Left cardiac atrium (tissue), 4 donors: ENCODE data around the gene BIRC3. TPM values are rescaled to one million over a fixed set of nuclear protein-coding genes. Genes with fewer than 3 reads are reported as not detected.
"Not testable (repeated sequence)": the region's sequence is repeated elsewhere in the genome, so short reads cannot be mapped to it uniquely, and the experiment has no call there.

Experiments
- ATAC-seq, 2 donors: fragments of 200-7000 bp; cut with Tn5 transposase; one replicate each; pipeline ENCODE4 v1.9.1; 2020; ENCODE audit warnings: mild to moderate bottlenecking in 2 of 2, moderate library complexity in 2 of 2
- DNase-seq: peaks from one replicate; pipeline ENCODE4 v3.0.0-alpha.2; 2020
- intact Hi-C, 2 donors: fragments of 100-400 bp; cut with DNase I; formaldehyde crosslinking; loops; one replicate each; pipeline versions ENCODE4 v1.14.1 to v1.15.1; 2022 to 2023
- total RNA-seq, 2 donors: library from RNA; stranded (reverse); fragmentation: NEBNext Ultra II Directional; extraction: Animal tissue kit (Norgen Biotek cat#: 25700); gene quantifications; one replicate each; pipeline ENCODE4 v1.2.1, GENCODE V29; 2021
- donor health status: DM: no; HTN: yes; CAD: no.
- donor health status: DM: no; HTN: yes; CAD: no; lungs with severe emphysema.
- donor health status: DM: yes; HTN: yes; CAD: no.
- donor health status: Dilated cardiomyopathy.

BIRC3 gene
- total RNA-seq, 2 donors from 2014 or later, result 7.0 to 8.4 TPM

GRCh38 chr11:102291831-102292230 lies 25.5 kb upstream of the BIRC3 start:
- intact Hi-C loops, result no loop called here
- DNase-seq, result no peak
- ATAC-seq, result no peak

- intact Hi-C loops, result no loop called here
- ATAC-seq, result no peak
- DNase-seq, result no peak
Measured at GRCh38 chr11:102292933-102293332, 24.4 kb upstream of the BIRC3 start.

- intact Hi-C loops, result no loop called here
Measured at GRCh38 chr11:102293873-102294601, 23.2 kb upstream of the BIRC3 start.

GRCh38 chr11:102295045-102295444 lies 22.2 kb upstream of the BIRC3 start:
- intact Hi-C loops, result no loop called here
- ATAC-seq, result no peak
- DNase-seq, result no peak

More at GRCh38 chr11:102293873-102294601, 23.2 kb upstream of the BIRC3 start:
- ATAC-seq (peak; percentile 57 to 68), DNase-seq (no peak)

- DNase-seq, ATAC-seq, intact Hi-C loops: not testable (repeated sequence)
Measured at GRCh38 chr11:102296757-102297156, 20.5 kb upstream of the BIRC3 start.

- intact Hi-C loops, DNase-seq, ATAC-seq: not testable (repeated sequence)
Measured at GRCh38 chr11:102300837-102301236, 16.4 kb upstream of the BIRC3 start.

- intact Hi-C loops, result no loop called here
- DNase-seq, result no peak
- no peak for ATAC-seq
Measured at GRCh38 chr11:102302241-102302640, 15.0 kb upstream of the BIRC3 start.

- intact Hi-C loops, result no loop called here
- ATAC-seq, result no peak
- DNase-seq, result no peak
Measured at GRCh38 chr11:102304686-102305085, 12.6 kb upstream of the BIRC3 start.

GRCh38 chr11:102305352-102306047 lies 11.8 kb upstream of the BIRC3 start:
- intact Hi-C loops, result no loop called here

GRCh38 chr11:102306048-102306597 lies 11.2 kb upstream of the BIRC3 start:
- ATAC-seq, result peak in 1 of 2 donors; percentile 53
- intact Hi-C loops, result no loop called here
- no peak for DNase-seq

More at GRCh38 chr11:102305352-102306047, 11.8 kb upstream of the BIRC3 start:
- DNase-seq (no peak), ATAC-seq (no peak)

GRCh38 chr11:102306817-102307726 lies 10.2 kb upstream of the BIRC3 start:
- DNase-seq (no peak), ATAC-seq (peak in 1 of 2 donors; percentile 61)
- intact Hi-C loops, result no loop called here

- no peak for DNase-seq
- no peak for ATAC-seq
- intact Hi-C loops, result no loop called here
Measured at GRCh38 chr11:102307727-102308038, 9.6 kb upstream of the BIRC3 start.

GRCh38 chr11:102309621-102310541 lies 7.4 kb upstream of the BIRC3 start:
- ATAC-seq (no peak), DNase-seq (no peak)
- intact Hi-C loops, result no loop called here

- no peak for DNase-seq
- no peak for ATAC-seq
- intact Hi-C loops, result no loop called here
Measured at GRCh38 chr11:102312667-102313066, 4.6 kb upstream of the BIRC3 start.

- ATAC-seq (no peak), DNase-seq (no peak)
- intact Hi-C loops, result no loop called here
Measured at GRCh38 chr11:102313238-102313940, 3.9 kb upstream of the BIRC3 start.

GRCh38 chr11:102314784-102315183 lies 2.5 kb upstream of the BIRC3 start:
- no peak for DNase-seq
- intact Hi-C loops, result no loop called here
- ATAC-seq, result no peak

- ATAC-seq, result no peak
- intact Hi-C loops, result no loop called here
- no peak for DNase-seq
Measured at GRCh38 chr11:102316346-102316904, 859 bp upstream of the BIRC3 start.

GRCh38 chr11:102317768-102318103 lies 452 bp downstream of the BIRC3 start:
- intact Hi-C loops, result no loop called here
- ATAC-seq, result peak; percentile 10 to 38
- no peak for DNase-seq
